ENCODE results near the gene GNG3.
"Not testable (repeated sequence)": the region's sequence is repeated elsewhere in the genome, so short reads cannot be mapped to it uniquely, and the experiment has no call there.

Gene GNG3

DNA sequence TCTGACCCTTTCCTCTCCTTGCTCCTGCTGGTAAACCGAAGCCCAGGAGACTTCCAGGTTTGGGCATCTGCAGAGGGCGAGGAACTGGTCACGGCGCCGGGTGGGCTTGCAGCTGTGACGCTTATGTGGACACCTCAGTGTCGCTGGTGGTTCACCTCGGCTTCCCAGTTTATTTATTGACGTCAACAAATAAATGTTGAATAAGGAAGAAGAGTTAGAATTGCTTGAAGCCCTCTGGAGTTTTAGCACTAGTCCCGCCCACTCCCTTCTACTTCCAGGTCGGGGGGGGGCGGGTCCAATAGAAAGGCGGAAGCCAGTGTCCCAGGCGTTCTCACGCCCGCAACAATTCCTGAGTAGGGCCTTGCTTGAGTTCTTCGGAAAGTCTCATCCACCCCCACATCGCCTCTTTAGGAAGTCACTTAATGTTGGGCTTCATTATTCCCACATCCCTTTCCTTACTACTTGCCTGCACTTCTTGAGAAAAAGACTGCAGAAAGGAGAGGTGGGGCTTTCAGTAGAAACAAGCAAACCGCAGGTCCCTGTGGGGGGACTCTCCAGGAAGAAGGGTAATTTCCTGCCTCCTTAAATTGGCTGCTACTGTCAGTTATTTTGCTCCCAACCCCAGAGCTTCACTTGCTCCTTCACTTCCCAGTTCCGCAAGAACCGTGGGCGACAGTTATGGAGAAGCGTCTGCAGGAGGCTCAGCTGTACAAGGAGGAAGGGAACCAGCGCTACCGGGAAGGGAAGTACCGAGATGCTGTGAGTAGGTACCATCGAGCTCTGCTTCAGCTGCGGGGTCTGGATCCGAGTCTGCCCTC is 20.9 kb downstream of the GNG3 start, which contains the start of gene TTC9C:
TSS of gene TTC9C (plus strand) at position 316 of the 818 bp plus-strand sequence. CDS start at position 679, 363 bp downstream.
- no peaks in the 10 kb centered on the region for H3K27me3 Mint-ChIP-seq
- peak within 1 kb of the TSS; percentile 97 for H3K4me3 Mint-ChIP-seq
- peak; percentile 45 for ATAC-seq (replicated peaks; ENCODE audit: extremely low read depth, poor library complexity, severe bottlenecking)
- H3K9me3 Mint-ChIP-seq = no peaks in the 10 kb centered on the region
- H3K27ac Mint-ChIP-seq (ENCODE audit: low read depth) = peak within 1 kb of the TSS; percentile 96
- DNase-seq (ENCODE audit: low spot score in 2 of 2) = peak; percentile 58 to 72
- H3K36me3 Mint-ChIP-seq (ENCODE audit: insufficient read depth) = peaks cover 59% of the 10 kb centered on the region
- H3K4me1 Mint-ChIP-seq = peaks cover 42% of the 10 kb centered on the region

DNA sequence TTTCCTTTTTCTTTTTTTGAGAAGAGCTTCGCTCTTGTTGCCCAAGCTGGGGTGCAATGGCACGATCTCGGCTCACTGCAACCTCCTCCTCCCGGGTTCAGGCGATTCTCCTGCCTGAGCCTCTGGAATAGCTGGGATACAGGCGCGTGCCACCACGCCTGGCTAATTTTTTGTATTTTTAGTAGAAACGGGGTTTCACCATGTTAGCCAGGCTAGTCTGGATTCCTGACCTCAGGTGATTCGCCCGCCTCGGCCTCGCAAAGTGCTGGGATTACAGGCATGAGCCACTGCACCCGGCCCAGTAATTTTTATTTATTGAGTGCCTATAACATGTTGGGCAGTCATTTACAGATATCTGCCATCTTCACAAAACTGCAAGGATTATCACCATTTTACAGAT is 22.6 kb downstream of the GNG3 start:
- not testable (repeated sequence) for H3K9me3 Mint-ChIP-seq; ATAC-seq (replicated peaks; ENCODE audit: extremely low read depth, poor library complexity, severe bottlenecking); H3K27me3 Mint-ChIP-seq; H3K27ac Mint-ChIP-seq (ENCODE audit: low read depth); DNase-seq (ENCODE audit: low spot score in 2 of 2)
- H3K36me3 Mint-ChIP-seq (ENCODE audit: insufficient read depth) = peaks cover 56% of the 10 kb centered on the region
- H3K4me1 Mint-ChIP-seq = peaks cover 26% of the 10 kb centered on the region
- peak overlapping the region; percentile 97 for H3K4me3 Mint-ChIP-seq

DNA sequence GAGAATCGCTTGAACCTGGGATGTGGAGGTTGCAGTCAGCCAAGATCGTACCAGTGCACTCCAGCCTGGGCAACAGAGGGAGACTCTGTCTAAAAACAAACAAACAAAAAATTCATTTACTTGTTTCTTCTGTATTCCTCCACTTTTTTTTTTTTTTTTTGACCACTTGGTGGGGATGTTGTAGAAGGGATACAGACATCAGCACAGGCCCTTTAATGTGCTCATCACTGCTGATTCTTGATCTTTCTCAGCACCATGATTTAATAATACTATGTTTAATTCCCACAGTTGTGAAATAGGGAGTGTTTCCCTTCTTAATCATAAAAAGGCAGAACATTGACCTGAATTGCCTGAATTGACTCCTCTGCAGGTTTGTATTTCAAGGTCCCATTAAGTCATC is 25.4 kb downstream of the GNG3 start:
- Mint-ChIP-seq H3K36me3 (ENCODE audit: insufficient read depth) (peaks cover 49% of the 10 kb centered on the region), H3K27ac (ENCODE audit: low read depth) (no peak overlapping the region), H3K9me3 (no peaks in the 10 kb centered on the region), H3K4me3 (no peak overlapping the region), H3K4me1 (peaks cover 9% of the 10 kb centered on the region), H3K27me3 (no peaks in the 10 kb centered on the region)
- DNase-seq (ENCODE audit: low spot score in 2 of 2) (no peak), ATAC-seq (replicated peaks; ENCODE audit: extremely low read depth, poor library complexity, severe bottlenecking) (no peak)

DNA sequence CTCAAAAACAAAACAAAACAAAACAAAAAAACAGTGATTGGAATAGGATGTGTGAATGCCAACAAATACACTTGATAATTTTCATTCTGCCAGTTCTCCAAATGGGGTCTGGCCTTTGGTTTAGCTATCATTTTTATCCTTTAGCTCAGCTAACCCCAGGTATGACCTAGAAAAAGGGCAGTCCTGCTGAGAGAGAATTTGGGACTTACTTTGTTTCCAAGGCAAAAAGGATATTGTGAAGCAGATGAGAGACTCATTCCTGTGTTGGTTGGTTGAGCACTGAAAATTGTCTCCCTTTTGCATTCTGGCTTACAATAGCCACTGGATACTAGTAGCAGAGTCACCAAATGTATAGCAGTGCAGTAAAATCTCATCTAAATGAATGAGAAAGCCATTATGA is 29.7 kb downstream of the GNG3 start:
- DNase-seq (ENCODE audit: low spot score in 2 of 2) = no peak
- ATAC-seq (replicated peaks; ENCODE audit: extremely low read depth, poor library complexity, severe bottlenecking) = no peak
- H3K4me3 Mint-ChIP-seq = no peak overlapping the region
- no peak overlapping the region for H3K27ac Mint-ChIP-seq (ENCODE audit: low read depth)
- H3K27me3 Mint-ChIP-seq = no peaks in the 10 kb centered on the region
- H3K4me1 Mint-ChIP-seq = no peaks in the 10 kb centered on the region
- H3K36me3 Mint-ChIP-seq (ENCODE audit: insufficient read depth) = peaks cover 65% of the 10 kb centered on the region
- H3K9me3 Mint-ChIP-seq = no peaks in the 10 kb centered on the region

GRCh38 chr11:62747475-62748160 is 40.1 kb downstream of the GNG3 start:
- no peak for ATAC-seq (replicated peaks; ENCODE audit: extremely low read depth, poor library complexity, severe bottlenecking)
- no peak overlapping the region for H3K27ac Mint-ChIP-seq (ENCODE audit: low read depth)
- H3K4me1 Mint-ChIP-seq = peaks cover 8% of the 10 kb centered on the region
- H3K27me3 Mint-ChIP-seq = no peaks in the 10 kb centered on the region
- H3K36me3 Mint-ChIP-seq (ENCODE audit: insufficient read depth) = peaks cover 6% of the 10 kb centered on the region
- no peaks in the 10 kb centered on the region for H3K9me3 Mint-ChIP-seq
- no peak for DNase-seq (ENCODE audit: low spot score in 2 of 2)
- no peak overlapping the region for H3K4me3 Mint-ChIP-seq

DNA sequence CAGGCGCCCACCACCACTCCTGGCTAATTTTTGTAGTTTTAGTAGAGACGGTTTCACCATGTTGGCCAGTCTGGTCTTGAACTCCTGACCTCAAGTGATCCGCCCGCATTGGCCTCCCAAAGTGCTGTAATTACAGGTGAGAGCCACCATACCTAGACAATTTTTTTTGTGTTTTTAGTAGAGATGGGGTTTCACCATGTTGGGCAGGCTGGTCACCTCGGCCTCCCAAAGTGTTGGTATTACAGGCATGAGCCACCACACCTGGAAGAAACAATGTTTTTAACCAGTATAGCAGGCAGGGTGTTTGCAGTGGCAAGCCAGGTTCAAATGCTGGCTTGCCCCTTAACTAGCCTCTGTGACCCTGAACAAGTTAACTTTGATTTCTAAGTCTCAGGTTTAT is 42.5 kb downstream of the GNG3 start:
- H3K36me3 Mint-ChIP-seq (ENCODE audit: insufficient read depth) = peaks cover 13% of the 10 kb centered on the region
- not testable (repeated sequence) for DNase-seq (ENCODE audit: low spot score in 2 of 2); H3K9me3 Mint-ChIP-seq; H3K27ac Mint-ChIP-seq (ENCODE audit: low read depth); H3K4me3 Mint-ChIP-seq; ATAC-seq (replicated peaks; ENCODE audit: extremely low read depth, poor library complexity, severe bottlenecking); H3K27me3 Mint-ChIP-seq
- peaks cover 18% of the 10 kb centered on the region for H3K4me1 Mint-ChIP-seq

DNA sequence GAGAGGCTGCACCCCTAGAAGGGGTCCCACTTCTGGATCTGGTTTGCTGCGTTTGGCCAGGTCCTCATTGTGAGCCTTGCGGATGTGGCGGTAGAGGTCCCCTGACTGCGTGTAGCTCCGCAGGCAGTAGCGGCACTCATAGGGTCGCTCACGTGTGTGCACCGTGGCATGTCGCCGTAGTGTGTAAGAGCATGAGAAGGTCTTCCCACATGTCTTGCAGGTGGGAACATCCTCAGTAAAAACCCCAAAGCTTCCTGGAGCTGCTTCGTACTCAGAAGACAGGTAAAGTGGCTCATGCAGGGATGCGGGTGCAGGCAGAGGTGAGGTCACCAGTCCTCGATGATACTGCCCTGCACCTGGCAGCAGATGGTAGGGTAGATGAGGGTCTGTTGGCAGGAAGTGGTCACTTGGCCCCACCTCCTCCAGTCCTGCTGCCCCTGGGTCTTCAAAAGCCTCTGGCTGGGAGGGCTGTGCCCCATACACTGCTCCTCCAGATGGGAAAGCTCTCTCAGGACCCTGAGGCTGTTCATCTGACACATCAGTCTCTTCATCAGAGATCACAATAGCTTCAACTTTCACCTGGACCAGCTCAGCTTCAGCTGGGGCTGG is 44.8 kb downstream of the GNG3 start:
- ATAC-seq (replicated peaks; ENCODE audit: extremely low read depth, poor library complexity, severe bottlenecking) (no peak), DNase-seq (ENCODE audit: low spot score in 2 of 2) (no peak)
- Mint-ChIP-seq H3K36me3 (ENCODE audit: insufficient read depth) (peaks cover 12% of the 10 kb centered on the region), H3K4me1 (peaks cover 18% of the 10 kb centered on the region), H3K4me3 (peak overlapping the region; percentile 41), H3K27ac (ENCODE audit: low read depth) (no peak overlapping the region), H3K27me3 (no peaks in the 10 kb centered on the region), H3K9me3 (no peaks in the 10 kb centered on the region)

GRCh38 chr11:62752994-62753735 is 45.7 kb downstream of the GNG3 start:
- peak overlapping the region; percentile 88 for H3K27ac Mint-ChIP-seq (ENCODE audit: low read depth)
- no peak for ATAC-seq (replicated peaks; ENCODE audit: extremely low read depth, poor library complexity, severe bottlenecking)
- peaks cover 18% of the 10 kb centered on the region for H3K4me1 Mint-ChIP-seq
- H3K4me3 Mint-ChIP-seq = peak overlapping the region; percentile 88
- H3K9me3 Mint-ChIP-seq = no peaks in the 10 kb centered on the region
- peaks cover 12% of the 10 kb centered on the region for H3K36me3 Mint-ChIP-seq (ENCODE audit: insufficient read depth)
- no peak for DNase-seq (ENCODE audit: low spot score in 2 of 2)
- H3K27me3 Mint-ChIP-seq = no peaks in the 10 kb centered on the region

DNA sequence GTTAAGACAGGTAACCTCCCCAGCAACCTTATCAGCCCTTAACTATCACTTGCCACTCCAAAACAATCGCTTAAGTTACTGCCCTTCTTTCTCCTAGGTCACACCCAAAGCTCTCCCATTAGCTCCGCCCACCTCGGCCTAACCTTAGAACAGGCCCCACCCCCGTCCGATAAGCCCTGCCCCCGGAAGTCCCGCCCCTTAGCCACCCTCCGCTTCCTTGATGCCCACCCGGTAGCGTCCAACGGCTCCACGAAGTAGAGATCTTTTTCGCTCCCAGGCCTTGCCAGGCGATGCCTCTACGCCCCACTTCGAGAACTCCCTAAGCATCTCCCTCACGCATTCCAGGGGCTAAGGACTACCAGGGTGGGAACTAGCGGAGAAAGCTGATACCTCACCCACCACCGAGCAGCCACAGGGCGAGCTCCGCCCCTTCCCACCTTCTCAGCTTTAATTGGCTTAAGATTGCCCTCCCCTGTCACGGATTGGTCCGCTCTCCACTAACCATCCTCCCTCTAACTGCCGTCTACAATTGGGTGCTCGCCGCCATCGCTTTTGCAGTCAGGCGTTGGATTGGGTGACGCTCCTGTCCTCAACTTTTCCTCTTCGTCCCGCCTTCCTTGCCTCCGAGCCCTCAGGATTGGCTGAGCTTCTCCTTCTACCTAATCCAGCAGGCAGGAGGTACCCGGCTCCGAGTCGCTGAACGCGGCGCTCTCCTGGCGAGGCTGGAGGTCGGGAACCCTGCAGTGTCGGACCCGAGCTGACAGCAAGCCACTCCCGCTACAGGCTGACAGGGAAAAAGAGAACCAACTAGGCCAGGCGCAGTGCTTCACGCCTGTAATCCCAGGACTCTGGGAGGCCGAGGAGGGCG is 46.5 kb downstream of the GNG3 start, which contains the start of gene ZBTB3:
TSS of gene ZBTB3 (minus strand) at position 425 of the 868 bp plus-strand sequence. CDS start 496 bp downstream, outside the sequence.
- ATAC-seq (replicated peaks; ENCODE audit: extremely low read depth, poor library complexity, severe bottlenecking) = peak; percentile 97
- Mint-ChIP-seq H3K4me1 (peaks cover 14% of the 10 kb centered on the region), H3K9me3 (no peaks in the 10 kb centered on the region), H3K27ac (ENCODE audit: low read depth) (peak within 1 kb of the TSS; percentile 88), H3K36me3 (ENCODE audit: insufficient read depth) (peaks cover 12% of the 10 kb centered on the region), H3K27me3 (no peaks in the 10 kb centered on the region), H3K4me3 (peak within 1 kb of the TSS; percentile 88)
- peak; percentile 92 to 96 for DNase-seq (ENCODE audit: low spot score in 2 of 2)

DNA sequence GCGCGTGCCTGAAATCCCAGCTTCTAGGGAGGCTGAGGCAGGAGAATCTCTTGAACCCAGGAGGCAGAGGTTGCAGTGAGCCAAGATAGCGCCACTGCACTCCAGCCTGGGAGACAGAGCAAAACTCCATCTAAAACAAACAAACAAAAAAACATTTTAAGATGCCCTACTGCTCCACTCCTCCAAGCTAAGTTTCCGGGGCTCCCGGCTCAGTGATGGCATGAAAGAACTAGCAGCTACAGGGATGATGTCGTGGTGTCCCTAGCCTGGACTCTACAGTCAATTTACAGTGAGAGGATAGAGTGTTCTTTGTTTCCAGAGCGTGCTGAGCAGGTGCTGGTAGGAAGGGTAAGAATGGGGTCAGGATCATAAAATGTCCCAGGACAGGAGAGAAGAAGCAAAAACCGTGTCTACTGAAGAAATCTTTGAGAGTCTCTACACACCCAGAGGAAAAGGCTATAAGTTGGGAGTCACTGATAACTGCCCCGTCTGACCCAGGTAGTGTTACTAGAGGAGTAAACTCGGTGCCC is 47.7 kb downstream of the GNG3 start:
- H3K4me1 Mint-ChIP-seq = peaks cover 12% of the 10 kb centered on the region
- peaks cover 8% of the 10 kb centered on the region for H3K36me3 Mint-ChIP-seq (ENCODE audit: insufficient read depth)
- peak overlapping the region; percentile 88 for H3K4me3 Mint-ChIP-seq
- no peak for ATAC-seq (replicated peaks; ENCODE audit: extremely low read depth, poor library complexity, severe bottlenecking)
- H3K27me3 Mint-ChIP-seq = no peaks in the 10 kb centered on the region
- no peaks in the 10 kb centered on the region for H3K9me3 Mint-ChIP-seq
- no peak for DNase-seq (ENCODE audit: low spot score in 2 of 2)
- H3K27ac Mint-ChIP-seq (ENCODE audit: low read depth) = no peak overlapping the region

All from central memory CD8-positive, alpha-beta T cell (primary cell).